K562 (cell line): ENCODE measurements around the gene VARS1. TPM values are rescaled to one million over a fixed set of nuclear protein-coding genes. Genes with fewer than 3 reads are reported as not detected.

ENCODE experiments used
- BACH1 ChIP-seq: fragments of 200-800 bp; sonication (Bioruptor generic); IDR thresholded peaks from 2 replicates; pipeline ENCODE4 v1.6.1; 2016; ENCODE audit warnings: missing genetic modification characterization, missing compliant biosample characterization
- DACH1 ChIP-seq: fragments of 450-650 bp; IDR thresholded peaks from 2 replicates; pipeline ENCODE4 v1.6.1; 2018; ENCODE audit not compliant: partially characterized antibody
- DDX20 ChIP-seq: fragments of 450-650 bp; IDR thresholded peaks from 2 replicates; pipeline ENCODE4 v1.6.1; 2016; ENCODE audit warnings: missing genetic modification characterization, low read depth, mild to moderate bottlenecking, missing compliant biosample characterization, moderate library complexity
- ERF ChIP-seq: fragments of 450-650 bp; formaldehyde crosslinking; IDR thresholded peaks from 2 replicates; pipeline ENCODE4 v1.4.0; 2020; ENCODE audit warnings: mild to moderate bottlenecking, mixed read lengths
- EWSR1 ChIP-seq: fragments of 450-650 bp; IDR thresholded peaks from 2 replicates; pipeline ENCODE4 v1.6.1; 2018; ENCODE audit warnings: borderline replicate concordance, mild to moderate bottlenecking, low read depth, moderate library complexity; ENCODE audit not compliant: partially characterized antibody
- HDAC1 ChIP-seq, 2 experiments: fragments of 450-650 bp; IDR thresholded peaks; 2 replicates each; pipeline ENCODE4 v1.6.1; 2016 to 2017; ENCODE audit warnings: inconsistent platforms in 1 of 2, mild to moderate bottlenecking in 1 of 2, moderate library complexity in 1 of 2
- HDAC8 ChIP-seq: fragments of 450-650 bp; IDR thresholded peaks from 2 replicates; pipeline ENCODE4 v1.6.1; 2016; ENCODE audit warnings: mild to moderate bottlenecking, missing genetic modification characterization, moderate library complexity, missing compliant biosample characterization
- HDGF ChIP-seq: fragments of 450-650 bp; IDR thresholded peaks from 2 replicates; pipeline ENCODE4 v1.6.1; 2016
- HOXB6 ChIP-seq: fragments of 250-450 bp; sonication (Bioruptor Pico); IDR thresholded peaks from 2 replicates; pipeline ENCODE4 v1.5.1; 2022; ENCODE audit warnings: mild to moderate bottlenecking, borderline replicate concordance
- LCOR ChIP-seq: sonication (generic); formaldehyde crosslinking; IDR thresholded peaks from 2 replicates; pipeline ENCODE4 v1.8.0; 2022; ENCODE audit warnings: mild to moderate bottlenecking, missing genetic modification reagents
- NFE2 ChIP-seq: IDR thresholded peaks from 2 replicates; pipeline ENCODE4 v1.6.1; 2014; ENCODE audit warnings: antibody characterized with exemption, low read depth
- PHF8 ChIP-seq: fragments of 200-600 bp; sonication (generic); IDR thresholded peaks from 2 replicates; pipeline ENCODE4 v1.6.1; 2012; ENCODE audit warnings: mixed run types, mild to moderate bottlenecking, inconsistent platforms, low read length, moderate library complexity, borderline replicate concordance
- RBM39 ChIP-seq: fragments of 200-400 bp; formaldehyde crosslinking; optimal IDR thresholded peaks from 2 replicates; pipeline ENCODE3; 2018; ENCODE audit warnings: low read depth, low read length
- SIN3A ChIP-seq, 2 experiments: fragments of 150-350 bp in 1 of 2; IDR thresholded peaks; 2 replicates each; pipeline ENCODE4 v1.6.1; 2011 to 2016; ENCODE audit warnings: borderline replicate concordance in 2 of 2, low read depth in 2 of 2, low read length in 2 of 2, mild to moderate bottlenecking in 2 of 2, moderate library complexity in 2 of 2; ENCODE audit not compliant: control insufficient read depth in 1 of 2
- SIRT6 ChIP-seq: IDR thresholded peaks from one replicate; pipeline ENCODE4 v1.6.1; 2012; ENCODE audit warnings: low read depth, mild to moderate bottlenecking, control low read depth, inconsistent platforms, low read length, moderate library complexity
- SRSF9 ChIP-seq: fragments of 200-400 bp; formaldehyde crosslinking; IDR thresholded peaks from 2 replicates; pipeline ENCODE4 v1.6.1; 2017; ENCODE audit warnings: low read depth, low read length, borderline replicate concordance
- TFAP4 ChIP-seq: sonication (generic); formaldehyde crosslinking; IDR thresholded peaks from 2 replicates; pipeline ENCODE4 v1.8.0; 2022; ENCODE audit warnings: missing genetic modification reagents, mild to moderate bottlenecking, moderate library complexity, borderline replicate concordance
- TGIF2 ChIP-seq: sonication (generic); formaldehyde crosslinking; IDR thresholded peaks from 2 replicates; pipeline ENCODE4 v1.8.1; 2022; ENCODE audit warnings: mild to moderate bottlenecking, missing genetic modification reagents, moderate library complexity
- ZKSCAN8 ChIP-seq: fragments of 200-800 bp; sonication (Bioruptor generic); IDR thresholded peaks from 2 replicates; pipeline ENCODE4 v1.6.1; 2016; ENCODE audit warnings: missing genetic modification characterization, missing compliant biosample characterization
- ZNF133 ChIP-seq: fragments of 250-450 bp; sonication (Bioruptor Pico); IDR thresholded peaks from 2 replicates; pipeline ENCODE4 v1.4.0; 2020; ENCODE audit warnings: mild to moderate bottlenecking
- ZNF232 ChIP-seq: sonication (generic); formaldehyde crosslinking; IDR thresholded peaks from 2 replicates; pipeline ENCODE4 v1.8.0; 2022; ENCODE audit warnings: mild to moderate bottlenecking, missing genetic modification reagents
- ZNF785 ChIP-seq: fragments of 250-450 bp; sonication (Bioruptor Pico); IDR thresholded peaks from 2 replicates; pipeline ENCODE4 v1.4.0; 2020; ENCODE audit warnings: mild to moderate bottlenecking
- polyA plus RNA-seq, 8 experiments: library from polyadenylated mRNA; depleted of rRNA in 4 of 8; stranded (reverse) in 5 of 8; unstranded in 3 of 8; fragments of >200 nt; fragmentation: Nextera tagmentation in 2 of 8; fragmentation: Illumina TruSeq in 1 of 8; extraction: Ambion mirVana in 2 of 8; extraction: Trizol in 1 of 8; gene quantifications; 2 replicates each; pipeline versions ENCODE4 v1.2.1 to v1.2.3, GENCODE V29; 2011 to 2014; ENCODE audit warnings: inconsistent platforms in 1 of 8, missing spikeins in 1 of 8
- total RNA-seq, 7 experiments: library from RNA; depleted of rRNA in 6 of 7; stranded (reverse); fragments of >200 nt in 6 of 7; fragmentation: Illumina TruSeq in 2 of 7; extraction: Trizol in 2 of 7; gene quantifications; 2 replicates each; pipeline versions ENCODE4 v1.2.1 to v1.2.3, GENCODE V29; 2011 to 2021; ENCODE audit warnings: low replicate concordance in 1 of 7
- TF ChIP-seq, protein P1 (sequence below): fragments of 450-650 bp; IDR thresholded peaks from 2 replicates; pipeline ENCODE4 v1.7.0; 2016; ENCODE audit warnings: borderline replicate concordance
- TF ChIP-seq, protein P2 (sequence below): fragments of 450-650 bp; formaldehyde crosslinking; IDR thresholded peaks from 2 replicates; pipeline ENCODE4 v1.4.0; 2020; ENCODE audit warnings: mild to moderate bottlenecking, mixed read lengths
- TF ChIP-seq, protein P3 (sequence below): fragments of 250-450 bp; sonication (Bioruptor Pico); IDR thresholded peaks from 2 replicates; pipeline ENCODE4 v1.9.0; 2021; ENCODE audit warnings: mild to moderate bottlenecking

The VARS1 gene
- total and polyA plus RNA-seq, 9 of the 15 experiments (the other 6 are each of a cell fraction or from before 2014, with no cell fraction given), result 2.9 to 488 (median 130) TPM

DNA sequence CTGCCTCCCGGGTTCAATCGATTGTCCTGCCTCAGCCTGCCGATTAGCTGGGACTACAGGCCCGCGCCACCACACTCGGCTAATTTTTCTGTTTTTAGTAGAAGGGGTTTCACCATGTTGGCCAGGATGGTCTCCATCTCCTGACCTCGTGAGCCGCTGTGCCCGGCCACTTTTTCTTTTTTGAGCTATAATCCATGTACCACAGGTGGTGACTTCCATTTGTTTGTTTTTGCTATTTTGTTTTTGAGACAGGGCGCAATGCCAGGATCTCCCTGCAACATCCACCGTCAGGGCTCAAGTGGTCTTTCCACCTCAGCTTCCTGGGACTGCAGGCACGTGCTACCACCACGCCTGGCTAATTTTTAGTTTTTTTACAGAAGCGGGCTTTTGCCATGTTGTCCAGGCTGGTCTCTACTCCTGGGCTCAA is 40.5 kb upstream of the VARS1 start (continued):
- TF ChIP-seq NFE2, result no peak
- TF ChIP-seq ZNF133, result no peak
- TF ChIP-seq BACH1 (tag), result no peak
- no peak for TF ChIP-seq ZNF232 (CRISPR knock-in tag)
- TF ChIP-seq, protein P1, sequence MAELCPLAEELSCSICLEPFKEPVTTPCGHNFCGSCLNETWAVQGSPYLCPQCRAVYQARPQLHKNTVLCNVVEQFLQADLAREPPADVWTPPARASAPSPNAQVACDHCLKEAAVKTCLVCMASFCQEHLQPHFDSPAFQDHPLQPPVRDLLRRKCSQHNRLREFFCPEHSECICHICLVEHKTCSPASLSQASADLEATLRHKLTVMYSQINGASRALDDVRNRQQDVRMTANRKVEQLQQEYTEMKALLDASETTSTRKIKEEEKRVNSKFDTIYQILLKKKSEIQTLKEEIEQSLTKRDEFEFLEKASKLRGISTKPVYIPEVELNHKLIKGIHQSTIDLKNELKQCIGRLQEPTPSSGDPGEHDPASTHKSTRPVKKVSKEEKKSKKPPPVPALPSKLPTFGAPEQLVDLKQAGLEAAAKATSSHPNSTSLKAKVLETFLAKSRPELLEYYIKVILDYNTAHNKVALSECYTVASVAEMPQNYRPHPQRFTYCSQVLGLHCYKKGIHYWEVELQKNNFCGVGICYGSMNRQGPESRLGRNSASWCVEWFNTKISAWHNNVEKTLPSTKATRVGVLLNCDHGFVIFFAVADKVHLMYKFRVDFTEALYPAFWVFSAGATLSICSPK, result no peak
- no peak for TF ChIP-seq SIRT6
- peak; percentile 34 for TF ChIP-seq RBM39
- TF ChIP-seq HOXB6 (CRISPR knock-in tag), result no peak
- no peak for TF ChIP-seq EWSR1
- TF ChIP-seq LCOR (CRISPR knock-in tag), result no peak
- no peak for TF ChIP-seq SRSF9
- TF ChIP-seq ZKSCAN8 (CRISPR knock-in tag), result no peak
- TF ChIP-seq HDGF, result peak; percentile 74; the same call in 1 of the 2 replicates
- TF ChIP-seq DDX20 (tag), result no peak
- TF ChIP-seq PHF8, result 0 out of 2 replicates have a peak, but pooled peaks have one; percentile 19
- no peak for TF ChIP-seq HDAC8 (tag)
- TF ChIP-seq, protein P2, sequence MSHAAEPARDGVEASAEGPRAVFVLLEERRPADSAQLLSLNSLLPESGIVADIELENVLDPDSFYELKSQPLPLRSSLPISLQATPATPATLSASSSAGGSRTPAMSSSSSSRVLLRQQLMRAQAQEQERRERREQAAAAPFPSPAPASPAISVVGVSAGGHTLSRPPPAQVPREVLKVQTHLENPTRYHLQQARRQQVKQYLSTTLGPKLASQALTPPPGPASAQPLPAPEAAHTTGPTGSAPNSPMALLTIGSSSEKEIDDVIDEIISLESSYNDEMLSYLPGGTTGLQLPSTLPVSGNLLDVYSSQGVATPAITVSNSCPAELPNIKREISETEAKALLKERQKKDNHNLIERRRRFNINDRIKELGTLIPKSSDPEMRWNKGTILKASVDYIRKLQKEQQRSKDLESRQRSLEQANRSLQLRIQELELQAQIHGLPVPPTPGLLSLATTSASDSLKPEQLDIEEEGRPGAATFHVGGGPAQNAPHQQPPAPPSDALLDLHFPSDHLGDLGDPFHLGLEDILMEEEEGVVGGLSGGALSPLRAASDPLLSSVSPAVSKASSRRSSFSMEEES (CRISPR knock-in tag), result no peak
- TF ChIP-seq TFAP4, result peak; percentile 48; the same call in 1 of the 2 replicates
- TF ChIP-seq, protein P3, sequence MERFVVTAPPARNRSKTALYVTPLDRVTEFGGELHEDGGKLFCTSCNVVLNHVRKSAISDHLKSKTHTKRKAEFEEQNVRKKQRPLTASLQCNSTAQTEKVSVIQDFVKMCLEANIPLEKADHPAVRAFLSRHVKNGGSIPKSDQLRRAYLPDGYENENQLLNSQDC (CRISPR knock-in tag), result 0 out of 2 replicates have a peak, but pooled peaks have one; percentile 17
- 0 out of 2 replicates have a peak, but pooled peaks have one; percentile 63 for TF ChIP-seq ERF (CRISPR knock-in tag)
- no peak for TF ChIP-seq HDAC1 (IDR thresholded peaks at IDR 0.05)
- TF ChIP-seq DACH1, result no peak
- no peak for TF ChIP-seq TGIF2 (CRISPR knock-in tag)
- TF ChIP-seq ZNF785 (CRISPR knock-in tag), result no peak
- peak; percentile 10 to 74; a peak in 2 of 4 replicates for TF ChIP-seq SIN3A (IDR thresholded peaks at IDR 0.05; ENCODE audit: borderline replicate concordance in 2 of 2, control insufficient read depth in 1 of 2, low read depth in 2 of 2, low read length in 2 of 2)
